ENCODE measurements around the gene CCDC83.
"Not testable (repeated sequence)": the region's sequence is repeated elsewhere in the genome, so short reads cannot be mapped to it uniquely, and the experiment has no call there.

CCDC83 gene

DNA sequence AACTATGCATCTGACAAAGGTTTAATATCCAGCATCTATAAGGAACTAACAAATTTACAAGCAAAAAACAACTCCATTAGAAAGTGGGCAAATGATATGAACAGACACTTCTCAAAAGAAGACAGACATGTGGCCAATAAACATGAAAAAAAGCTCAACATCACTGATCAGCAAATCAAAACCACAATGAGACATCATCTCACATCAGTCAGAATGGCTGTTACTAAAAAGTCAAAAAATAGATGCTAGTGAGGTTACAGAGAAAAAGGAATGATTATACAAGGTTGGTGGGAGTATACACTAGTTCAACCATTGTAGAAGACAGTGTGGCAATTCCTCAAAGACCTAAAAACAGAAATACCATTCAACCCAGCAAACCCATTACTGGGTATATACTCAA lies 14.3 kb upstream of the CCDC83 start:
- DNase-seq, result not testable (repeated sequence)

DNA sequence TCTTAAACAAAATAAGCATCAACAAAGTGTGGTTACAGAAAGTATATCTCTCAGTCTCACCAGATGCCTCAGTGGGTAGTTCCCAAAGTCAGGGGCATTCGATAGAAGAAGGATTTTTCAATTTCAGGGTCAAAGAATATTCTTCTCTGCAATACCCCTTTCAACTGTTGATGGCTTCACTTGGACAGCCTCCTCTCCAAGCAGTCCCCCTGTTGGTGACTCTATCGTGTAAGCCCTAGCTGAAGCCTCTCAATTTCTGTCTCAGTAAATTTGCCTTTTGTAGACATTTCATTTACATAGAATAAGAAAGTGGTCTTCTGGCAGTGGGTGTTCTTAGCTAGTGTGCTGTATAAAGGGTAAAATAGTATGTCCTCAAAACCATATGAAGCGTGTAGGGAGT lies 11.3 kb upstream of the CCDC83 start:
- no peak for DNase-seq

DNA sequence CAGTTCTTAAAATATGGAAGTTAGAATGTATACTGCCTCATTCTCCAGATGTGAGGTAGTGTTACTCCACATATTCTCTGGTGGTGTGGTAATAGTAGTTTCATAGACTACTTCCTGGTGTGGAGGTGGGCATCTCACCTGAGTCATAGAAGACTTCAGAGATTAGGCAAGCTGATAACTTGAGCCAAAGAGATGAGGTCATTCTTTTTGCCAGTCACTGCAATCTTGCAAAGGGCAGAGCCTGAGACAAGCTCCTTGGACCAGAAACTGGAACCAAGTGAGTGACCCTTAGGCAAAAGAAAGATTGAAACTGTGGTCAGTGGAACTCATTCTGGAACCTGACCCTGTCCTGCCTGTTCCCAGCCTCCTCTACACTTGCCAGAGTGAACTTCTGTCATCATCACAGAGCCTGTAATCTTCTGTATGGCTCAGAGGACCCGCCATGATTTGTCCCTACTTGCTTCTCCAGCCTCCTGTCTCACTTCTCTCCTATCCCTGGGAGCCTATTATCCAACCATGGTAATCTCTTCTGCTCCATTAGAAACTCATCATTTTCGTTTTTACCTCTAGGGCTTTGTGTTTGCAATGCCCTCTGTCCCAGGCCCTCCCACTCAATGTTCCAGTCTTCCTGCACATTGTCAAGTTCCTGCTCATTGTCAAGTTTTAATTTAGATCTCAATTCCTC lies 10.6 kb upstream of the CCDC83 start:
- no peak for DNase-seq

DNA sequence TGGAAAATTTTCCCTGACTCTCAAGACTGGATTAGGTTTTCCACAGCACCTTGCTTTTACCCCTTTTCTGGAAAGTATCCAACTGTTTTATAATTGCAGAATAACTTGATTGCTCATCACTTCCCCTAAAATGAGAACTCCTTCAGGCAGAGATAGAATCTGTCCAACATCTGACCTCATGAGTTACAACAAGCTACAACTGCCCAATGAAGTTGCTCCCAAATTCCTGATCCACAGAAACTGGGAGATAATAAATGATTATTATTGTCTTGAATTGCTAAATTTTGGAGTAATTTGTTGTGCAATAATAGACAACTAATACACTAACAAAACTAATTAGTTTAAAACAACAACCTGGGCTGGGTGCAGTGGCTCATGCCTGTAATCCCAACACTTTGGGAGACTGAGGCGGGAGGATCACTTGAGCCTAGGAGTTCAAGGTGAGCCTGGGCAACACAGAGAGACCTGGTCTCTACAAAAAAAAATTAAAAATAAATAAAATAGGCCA lies 10.0 kb upstream of the CCDC83 start:
- no peak for DNase-seq

DNA sequence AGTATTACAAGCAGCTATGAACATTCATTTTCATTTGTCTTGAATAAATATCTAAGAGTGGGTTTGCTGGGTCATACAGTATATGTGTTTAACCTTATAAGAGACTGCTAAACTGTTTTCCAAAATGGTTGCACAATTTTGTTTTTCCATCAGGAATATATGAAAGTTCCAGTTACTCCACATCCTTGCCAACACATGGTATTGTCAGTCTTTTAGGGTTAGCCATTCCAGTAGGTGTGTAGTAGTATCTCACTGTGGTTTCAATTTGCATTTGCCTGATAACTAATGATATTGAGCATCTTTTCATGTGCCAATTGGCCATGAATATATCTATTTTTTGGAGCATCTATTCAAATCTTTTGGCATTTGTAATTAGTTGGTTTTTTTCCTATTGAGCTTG lies 7.7 kb upstream of the CCDC83 start:
- DNase-seq, result no peak

DNA sequence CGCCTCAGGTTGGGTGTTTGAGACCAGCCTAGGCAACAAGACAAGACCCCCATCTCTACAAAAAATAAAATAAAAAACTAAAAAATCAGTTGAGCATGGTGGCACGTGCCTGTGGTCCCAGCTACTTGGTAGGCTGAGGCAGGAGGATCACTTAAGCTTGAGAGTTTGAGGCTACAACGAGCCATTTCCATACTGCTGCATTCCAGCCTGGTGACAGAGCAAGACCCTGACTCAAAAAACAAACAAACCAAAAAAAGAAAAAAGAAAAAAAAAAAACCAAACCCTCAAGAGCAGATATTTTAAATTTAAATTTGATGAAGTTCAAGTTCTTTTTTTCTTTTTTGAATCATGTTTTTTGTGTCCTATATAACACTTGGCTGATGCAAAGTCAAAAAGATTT lies 7.2 kb upstream of the CCDC83 start:
- no peak for DNase-seq

DNA sequence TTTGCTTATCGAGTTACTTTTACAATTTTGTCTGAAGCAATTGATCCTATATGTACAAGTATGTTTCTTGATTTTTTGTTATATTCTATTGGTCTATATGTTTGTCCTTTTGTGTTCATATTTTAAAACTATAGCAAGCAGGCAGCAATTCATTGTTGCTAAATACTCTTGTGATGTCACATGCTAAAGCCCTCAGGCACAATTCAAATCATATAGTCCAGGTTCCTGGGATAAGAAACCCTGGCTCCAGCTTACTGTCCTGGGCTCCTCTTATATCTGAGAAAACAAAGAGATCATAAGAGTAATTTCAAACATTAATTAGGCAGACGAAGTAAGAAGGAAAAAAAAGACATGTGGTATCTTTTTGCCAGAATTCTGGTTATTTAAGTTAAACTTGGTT lies 6.6 kb upstream of the CCDC83 start:
- DNase-seq, result no peak

DNA sequence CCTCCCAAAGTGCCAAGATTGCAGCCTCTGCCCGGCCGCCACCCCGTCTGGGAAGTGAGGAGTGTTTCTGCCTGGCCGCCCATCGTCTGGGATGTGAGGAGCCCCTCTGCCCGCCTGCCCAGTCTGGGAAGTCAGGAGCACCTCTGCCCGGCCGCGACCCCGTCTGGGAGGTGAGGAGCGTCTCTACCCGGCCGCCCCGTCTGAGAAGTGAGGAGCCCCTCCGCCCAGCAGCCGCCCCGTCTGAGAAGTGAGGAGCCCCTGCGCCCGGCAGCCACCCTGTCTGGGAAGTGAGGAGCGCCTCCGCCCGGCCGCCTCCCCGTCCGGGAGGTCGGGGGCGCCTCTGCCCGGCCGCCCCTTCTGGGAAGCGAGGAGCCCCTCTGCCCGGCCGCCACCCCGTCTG lies 2.4 kb upstream of the CCDC83 start:
- DNase-seq, result not testable (repeated sequence)

DNA sequence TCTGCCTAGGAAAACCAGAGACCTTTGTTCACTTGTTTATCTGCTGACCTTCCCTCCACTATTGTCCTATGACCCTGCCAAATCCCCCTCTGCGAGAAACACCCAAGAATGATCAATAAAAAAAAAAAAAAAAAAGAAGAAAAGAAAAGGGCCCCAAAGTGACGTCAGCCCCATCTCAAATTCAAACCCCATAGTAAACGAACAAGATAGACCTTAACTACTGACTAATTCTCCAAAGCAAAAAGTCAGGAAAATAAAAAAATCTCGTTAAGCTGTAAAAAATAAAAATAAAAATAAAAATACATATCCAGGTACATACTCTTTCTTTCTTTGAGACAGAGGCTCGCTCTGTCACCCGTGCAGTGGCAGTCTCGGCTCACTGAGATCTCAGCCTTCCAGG lies 1.6 kb upstream of the CCDC83 start:
- not testable (repeated sequence) for DNase-seq

DNA sequence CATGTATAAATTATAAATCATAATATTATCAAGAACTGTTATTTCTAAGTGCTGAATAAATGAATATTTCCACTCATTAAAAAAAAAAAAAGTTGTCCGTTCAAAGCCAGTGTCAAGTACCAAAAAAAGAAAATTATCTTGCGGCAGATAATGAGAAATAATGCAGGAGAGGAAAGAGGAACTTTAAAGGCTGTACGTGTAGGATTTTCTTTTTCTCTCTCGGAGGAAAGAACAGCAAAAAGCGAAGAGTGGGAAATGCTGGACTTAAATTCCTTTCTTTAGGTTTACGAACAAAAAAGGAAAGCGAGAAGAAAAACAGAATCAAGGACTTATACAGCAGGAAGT lies 999 bp upstream of the CCDC83 start:
- DNase-seq, result no peak

DNA sequence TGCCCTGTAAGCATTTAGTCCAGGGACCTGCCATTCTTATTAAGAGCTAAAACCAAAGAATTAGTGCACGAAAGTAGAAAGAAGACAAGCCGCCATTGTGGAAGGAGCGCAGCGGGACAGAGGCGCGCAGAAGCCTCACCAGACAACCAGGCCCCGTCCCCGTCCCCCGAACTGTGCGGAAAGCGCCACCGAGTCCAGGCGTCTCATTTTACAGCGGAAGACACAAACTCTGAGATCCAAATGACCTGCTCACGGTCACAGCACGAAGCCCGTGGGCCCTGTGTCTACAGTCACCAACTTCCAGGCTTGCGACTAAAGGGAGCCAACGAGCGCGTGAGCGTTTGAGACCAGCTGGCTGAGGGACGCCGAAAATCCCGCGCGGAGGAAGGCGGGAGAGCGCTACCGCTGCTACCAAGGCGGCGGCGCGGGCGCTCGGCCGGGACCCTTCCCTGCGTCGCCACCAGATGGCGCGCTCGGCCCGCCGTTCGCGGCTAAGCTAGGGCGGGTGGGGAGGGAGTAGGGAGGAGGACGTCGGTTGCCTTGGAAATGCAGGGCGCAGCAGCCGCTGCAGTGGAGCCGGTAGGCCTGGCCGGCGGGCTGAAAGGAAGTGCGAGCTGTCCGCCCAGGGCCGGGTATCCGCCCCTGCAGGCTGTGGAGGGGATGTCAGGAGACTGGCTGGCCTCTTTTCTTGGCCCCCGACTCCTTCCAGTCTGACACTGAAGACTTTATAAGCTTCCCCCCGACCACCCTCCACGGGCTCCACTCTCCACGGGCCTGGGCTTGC lies 434 bp upstream of the CCDC83 start:
- DNase-seq, result peak; percentile 86

DNA sequence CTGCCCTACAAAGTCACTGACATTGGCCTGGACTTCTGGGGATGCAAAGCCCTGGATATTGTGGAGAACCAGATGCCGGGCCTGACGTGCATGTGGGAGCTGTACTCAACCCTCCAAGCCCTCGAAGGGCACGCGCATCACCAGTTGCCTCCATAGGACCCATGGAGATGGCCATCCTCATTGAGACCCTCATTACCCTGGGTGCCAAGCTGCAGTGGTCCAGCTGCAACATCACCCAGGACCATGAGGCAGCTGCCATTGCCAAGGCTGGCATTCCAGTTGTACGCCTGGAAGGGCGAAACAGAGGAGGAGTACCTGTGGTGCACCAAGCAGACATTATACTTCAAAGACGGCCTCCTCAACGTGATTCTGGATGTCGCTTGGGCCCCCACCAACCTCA lies 1.9 kb downstream of the CCDC83 start:
- no peak for DNase-seq

DNA sequence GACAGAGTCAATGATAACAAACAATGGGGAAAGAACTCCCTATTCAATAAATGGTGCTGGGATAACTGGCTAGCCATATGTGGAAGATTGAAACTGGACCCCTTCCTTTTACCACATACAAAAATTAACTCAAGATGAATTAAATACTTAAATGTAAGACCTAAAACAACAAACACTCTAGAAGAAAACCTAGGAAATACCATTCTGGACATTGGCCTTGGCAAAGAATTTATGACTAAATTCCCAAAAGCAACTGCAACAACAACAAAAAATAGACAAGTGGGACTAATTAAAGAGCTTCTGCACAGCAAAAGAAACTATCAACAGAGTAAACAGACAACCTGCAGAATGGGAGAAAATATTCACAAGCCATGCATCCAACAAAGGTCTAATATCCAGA lies 4.4 kb downstream of the CCDC83 start:
- not testable (repeated sequence) for DNase-seq

DNA sequence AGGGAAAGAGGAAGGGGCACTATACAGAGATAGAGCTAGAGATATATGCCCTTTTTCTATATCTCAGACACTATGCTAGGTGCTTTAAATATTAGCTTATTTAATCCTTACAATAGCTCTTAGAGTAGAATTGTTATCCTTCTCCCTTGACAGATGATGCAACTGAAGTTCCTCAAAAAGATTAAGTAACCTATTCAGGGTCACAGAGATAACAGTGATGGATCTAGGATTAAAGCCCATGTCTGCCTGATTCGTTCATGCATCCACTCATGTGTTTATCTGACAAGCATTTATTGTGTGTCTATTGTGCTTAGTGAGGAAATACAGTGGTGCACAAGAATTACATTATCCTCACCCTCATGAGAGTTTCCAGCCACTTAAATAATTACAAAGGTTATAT lies 8.7 kb downstream of the CCDC83 start:
- no peak for DNase-seq

DNA sequence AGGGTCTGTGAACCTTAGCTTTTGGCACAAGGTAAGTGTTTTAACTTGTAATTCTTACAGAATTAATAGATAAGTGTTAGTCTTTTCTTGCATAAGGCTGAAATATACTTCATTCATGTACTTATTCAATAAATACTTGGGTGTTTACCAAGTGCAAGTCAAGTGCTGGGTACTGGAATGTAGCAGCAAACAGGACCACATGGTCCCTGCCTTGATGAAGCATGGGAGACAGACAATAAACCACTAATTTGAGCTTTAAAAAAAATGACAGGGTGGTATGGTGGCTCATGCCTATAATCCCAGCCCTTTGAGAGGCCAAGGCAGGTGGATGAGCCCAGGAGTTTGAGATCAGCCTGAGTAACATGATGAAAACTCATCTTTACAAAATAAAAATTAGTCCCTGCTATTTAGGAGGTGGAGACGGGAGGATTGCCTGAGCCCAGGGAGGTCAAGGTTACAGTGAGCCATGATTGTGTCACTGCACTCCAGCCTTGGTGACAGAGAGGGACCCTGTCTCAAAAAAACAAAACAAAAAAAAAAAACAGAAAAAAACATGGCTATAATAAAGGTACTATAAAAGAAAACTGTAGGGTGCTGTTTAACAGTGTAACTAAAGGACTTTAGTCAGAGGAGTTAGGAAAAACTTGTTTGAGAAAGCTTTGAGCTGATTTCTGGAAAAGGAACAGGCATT lies 11.1 kb downstream of the CCDC83 start:
- no peak for DNase-seq

DNA sequence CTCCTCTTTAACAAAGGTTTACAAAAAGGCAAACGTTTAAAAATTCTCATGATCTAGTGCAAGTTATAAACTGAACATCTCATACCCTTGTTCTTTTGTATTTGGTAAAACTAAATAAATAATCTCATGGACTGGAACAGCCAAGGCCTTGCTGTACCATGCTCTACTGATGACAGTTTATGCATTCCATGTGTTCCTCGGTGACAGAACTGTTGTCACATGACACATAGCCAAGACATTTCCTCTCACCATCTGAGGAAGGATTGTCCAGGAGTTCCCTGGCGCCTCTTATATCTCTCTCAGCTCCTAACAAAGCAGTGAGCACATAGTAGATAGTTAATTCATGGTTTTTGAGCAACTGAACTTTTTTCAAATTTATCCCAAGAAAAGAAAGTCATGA lies 12.6 kb downstream of the CCDC83 start:
- no peak for DNase-seq

DNA sequence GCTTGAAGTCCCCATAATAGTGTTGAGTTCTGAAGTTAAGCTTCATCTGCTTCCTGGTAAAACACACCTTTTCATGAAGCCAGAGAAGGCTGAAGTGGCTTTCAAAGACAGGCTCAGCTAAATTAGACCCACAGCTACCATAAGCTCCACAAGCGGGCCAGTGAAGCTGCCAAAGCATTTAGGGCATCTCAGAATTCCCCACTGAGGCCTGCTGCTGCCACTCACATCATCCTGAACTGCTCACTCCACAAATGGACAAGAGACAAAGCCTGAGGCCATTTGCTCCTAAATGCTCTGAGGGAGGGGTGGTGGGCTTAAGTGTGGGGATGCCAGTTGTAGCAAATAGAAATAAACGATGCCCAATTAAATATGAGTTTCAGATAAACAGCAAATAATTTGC lies 14.6 kb downstream of the CCDC83 start:
- DNase-seq, result no peak

DNA sequence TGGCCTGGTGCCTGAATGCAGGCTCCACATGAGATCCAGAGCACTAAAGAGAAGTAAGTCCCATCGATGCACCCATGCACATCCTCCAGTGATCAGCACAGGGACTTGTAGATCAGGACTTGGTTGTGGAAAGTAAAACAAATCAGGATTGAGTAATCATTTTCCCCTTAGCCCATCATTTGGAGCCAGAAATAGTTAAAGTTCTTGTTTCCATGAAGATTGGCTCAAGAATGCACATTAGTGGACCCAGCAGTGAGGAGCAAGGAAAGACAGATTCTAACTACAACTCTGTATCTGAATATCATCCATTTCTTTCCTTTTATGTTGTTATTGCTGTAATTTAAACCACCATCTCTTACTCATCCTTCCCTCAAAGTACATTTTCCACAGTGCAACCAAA lies 19.1 kb downstream of the CCDC83 start:
- no peak for DNase-seq

DNA sequence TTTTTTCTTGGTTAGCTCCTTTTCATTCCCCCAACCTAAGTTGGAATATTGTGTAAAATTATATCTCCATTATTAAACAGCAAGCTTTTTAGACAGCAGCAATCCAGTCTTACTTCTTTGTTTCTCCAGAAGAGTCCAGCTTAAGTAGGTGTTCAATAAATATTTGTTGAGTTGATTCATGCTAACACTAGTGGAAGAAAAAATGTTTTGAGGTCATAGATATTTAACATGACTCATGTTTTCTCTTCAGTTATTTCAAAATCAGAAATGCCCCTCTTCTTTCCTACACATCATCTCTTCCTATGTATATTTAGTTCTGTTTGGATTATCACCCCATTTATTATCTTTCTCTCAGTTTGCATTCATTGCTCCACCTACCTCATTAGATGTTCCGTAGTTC lies 20.3 kb downstream of the CCDC83 start:
- no peak for DNase-seq

DNA sequence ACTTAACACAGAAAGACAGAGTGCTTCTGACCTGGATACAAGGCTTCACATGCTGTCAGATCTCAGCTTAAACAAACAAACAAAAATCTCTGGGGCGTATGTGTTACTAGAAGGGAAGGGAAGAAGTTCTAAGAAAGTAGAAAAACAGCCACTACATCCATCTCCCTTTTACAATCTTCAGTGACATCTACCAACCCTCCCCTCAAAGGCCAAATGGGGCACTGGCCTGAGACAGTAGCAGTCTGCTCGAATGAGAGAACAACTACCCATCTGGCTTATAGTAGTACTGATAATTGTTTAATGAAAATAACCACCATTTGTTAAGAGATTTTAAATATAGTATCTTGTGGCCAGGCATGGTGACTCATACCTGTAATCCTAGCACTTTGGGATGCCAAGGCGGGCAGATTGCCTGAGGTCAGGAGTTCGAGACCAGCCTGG lies 29.4 kb downstream of the CCDC83 start:
- DNase-seq, result no peak

DNA sequence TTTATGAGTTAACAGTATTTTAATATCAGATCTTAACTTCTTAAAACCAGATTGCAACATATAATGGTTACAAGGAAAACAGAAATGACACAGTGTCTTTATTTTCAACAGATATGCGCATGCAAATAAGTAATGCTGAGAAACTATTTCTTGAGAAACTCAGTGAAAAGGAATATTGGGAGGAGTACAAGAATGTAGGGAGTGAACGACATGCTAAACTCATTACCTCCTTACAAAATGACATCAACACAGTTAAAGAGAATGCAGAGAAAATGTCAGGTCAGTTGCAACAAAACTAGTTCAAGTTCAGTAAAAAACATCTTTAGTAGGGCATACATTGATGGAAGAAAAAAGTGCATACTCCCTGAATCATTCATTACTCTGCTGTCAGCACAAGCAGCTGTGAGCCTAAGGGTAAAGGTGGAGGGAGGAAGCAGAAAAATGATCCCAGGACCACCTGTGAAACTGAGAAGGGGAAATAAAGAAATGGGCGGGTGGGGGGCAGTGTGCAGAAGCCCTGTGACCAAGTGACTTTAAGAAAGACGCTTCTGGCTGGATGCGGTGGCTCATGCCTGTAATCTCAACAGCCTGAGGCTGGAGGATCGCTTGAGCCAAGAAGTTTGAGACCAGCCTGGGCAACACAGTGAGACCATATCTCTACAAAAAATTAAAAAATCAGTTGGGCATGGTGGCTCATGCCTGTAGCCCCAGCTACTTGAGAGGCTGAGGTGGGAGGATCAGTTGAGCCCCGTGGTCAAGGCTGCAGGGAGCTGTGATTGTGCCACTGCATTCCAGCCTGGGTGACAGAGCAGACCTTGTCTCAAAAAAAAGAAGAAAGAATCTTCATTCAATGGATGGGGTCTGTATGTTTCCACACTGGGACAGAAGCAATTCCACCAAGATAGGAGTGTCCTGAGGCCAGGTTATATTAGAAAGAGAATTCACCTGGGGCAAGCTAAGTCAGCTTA lies 31.2 kb downstream of the CCDC83 start:
- no peak for DNase-seq

DNA sequence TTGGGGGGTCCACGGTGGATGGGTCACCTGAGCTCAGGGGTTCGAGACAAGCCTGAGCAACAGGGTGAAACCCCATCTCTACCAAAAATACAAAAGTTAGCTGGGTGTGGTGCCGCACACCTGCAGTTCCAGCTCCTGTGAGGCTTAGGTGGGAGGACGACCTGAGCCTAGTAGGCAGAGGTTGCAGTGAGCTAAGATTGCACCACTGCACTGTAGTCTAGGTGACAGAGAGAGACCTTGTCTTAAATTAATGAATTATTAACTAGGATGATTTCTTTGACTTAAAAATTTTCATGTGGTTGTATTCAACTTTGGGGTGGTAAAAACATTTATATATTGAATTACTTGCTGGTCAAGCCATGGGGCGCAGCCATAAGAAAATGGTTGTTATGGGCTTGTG lies 33.9 kb downstream of the CCDC83 start:
- DNase-seq, result no peak
